NCI-H187 (cell line): ENCODE data around the gene WDR90.

Experiments
- DNase-seq, 2 experiments: peaks; one replicate each; lab custom pipeline; 2025; lab: John Stamatoyannopoulos, UW

Gene WDR90

GRCh38 chr16:626787-627453 lies 22.2 kb upstream of the WDR90 start:
- DNase-seq, result no peak

GRCh38 chr16:627454-628239 lies 21.5 kb upstream of the WDR90 start:
- no peak for DNase-seq

GRCh38 chr16:628321-629061 lies 20.7 kb upstream of the WDR90 start:
- no peak for DNase-seq

DNA sequence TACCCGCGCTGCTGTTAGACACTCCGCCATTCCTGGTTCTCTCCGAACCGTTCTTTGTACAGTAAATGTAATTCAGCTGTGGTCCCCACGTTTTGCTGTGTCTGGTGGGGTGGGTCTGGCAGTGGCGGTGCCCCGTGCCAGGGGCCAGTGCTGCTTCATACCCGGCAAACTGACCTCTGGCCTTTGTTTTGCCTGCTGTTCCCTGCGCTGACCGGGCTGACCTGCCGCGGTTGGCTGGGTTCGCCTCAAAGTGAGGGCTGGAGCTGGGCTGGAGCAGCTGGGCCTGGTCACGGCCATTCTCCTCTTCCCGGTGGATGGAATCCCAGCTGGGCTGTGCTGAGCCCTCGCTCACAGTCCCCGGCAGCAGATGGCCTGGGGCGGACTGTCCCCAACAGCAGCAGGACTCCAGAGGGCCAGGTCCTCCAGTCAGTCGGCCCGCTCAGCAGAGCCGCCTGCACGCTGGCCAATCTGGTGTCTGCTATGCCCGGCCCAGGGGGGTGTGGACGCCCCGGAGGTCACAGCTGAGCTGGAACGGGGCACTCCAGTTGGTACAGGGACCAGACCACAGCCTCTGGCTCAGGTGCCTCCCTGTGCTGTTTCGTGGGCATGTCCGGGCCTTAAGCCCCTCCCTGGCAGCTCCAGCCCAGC lies 19.9 kb upstream of the WDR90 start:
- no peak for DNase-seq

DNA sequence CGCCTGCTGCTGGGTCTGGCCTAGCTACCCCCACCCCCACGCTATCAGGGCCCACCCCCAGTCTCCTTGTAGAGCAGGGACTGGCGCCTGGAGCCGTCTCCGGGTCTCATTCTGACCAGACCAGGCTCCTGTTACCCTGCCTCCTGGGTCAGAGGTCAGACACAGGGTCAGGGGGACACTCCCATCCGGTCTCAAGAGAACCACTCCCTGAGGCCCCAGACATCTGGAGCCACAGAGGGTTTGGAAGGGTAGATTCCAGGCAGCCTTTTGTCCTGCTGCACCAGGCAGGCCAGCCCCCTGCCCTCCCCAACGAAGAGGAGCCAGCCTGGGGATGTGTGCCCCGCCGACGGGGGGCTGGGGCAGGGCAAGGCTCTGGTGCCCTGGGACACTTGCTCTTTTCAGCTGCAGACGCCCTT lies 19.3 kb upstream of the WDR90 start:
- DNase-seq, result no peak

DNA sequence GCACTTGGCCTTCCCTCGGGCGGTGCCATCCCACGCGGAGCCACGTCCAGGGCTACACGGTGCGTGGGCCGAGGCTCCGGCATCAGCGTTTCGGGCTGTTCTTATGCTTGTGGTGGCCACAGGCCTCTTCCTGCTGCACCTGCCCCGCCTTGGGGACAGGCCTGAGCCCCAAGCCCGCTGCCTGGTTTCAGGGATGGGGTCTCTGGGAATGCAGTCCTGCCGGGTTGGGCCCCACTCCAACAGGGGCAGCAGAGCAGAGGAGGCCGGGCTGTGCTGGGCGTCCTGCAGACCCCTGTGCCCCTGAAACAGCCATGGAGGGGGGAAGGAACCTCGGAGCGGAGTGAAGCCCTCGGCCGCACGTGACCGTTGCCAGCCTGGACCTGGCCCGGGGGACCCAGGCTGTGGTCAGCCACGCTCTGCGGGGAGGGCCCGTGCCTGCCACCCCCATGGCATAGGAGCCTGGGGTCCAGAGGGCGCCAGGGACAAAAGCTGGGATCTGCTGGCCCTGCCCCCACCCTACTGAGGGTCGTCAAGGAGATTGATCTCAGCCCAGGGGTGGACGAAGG lies 18.8 kb upstream of the WDR90 start:
- no peak for DNase-seq

GRCh38 chr16:630815-631405 lies 18.3 kb upstream of the WDR90 start, which contains the start of gene WFIKKN1:
TSS of gene WFIKKN1 (plus strand) at chr16:630985. CDS start at chr16:631254, 269 bp downstream.
- DNase-seq, result no peak

GRCh38 chr16:631808-632358 lies 17.3 kb upstream of the WDR90 start:
- no peak for DNase-seq

DNA sequence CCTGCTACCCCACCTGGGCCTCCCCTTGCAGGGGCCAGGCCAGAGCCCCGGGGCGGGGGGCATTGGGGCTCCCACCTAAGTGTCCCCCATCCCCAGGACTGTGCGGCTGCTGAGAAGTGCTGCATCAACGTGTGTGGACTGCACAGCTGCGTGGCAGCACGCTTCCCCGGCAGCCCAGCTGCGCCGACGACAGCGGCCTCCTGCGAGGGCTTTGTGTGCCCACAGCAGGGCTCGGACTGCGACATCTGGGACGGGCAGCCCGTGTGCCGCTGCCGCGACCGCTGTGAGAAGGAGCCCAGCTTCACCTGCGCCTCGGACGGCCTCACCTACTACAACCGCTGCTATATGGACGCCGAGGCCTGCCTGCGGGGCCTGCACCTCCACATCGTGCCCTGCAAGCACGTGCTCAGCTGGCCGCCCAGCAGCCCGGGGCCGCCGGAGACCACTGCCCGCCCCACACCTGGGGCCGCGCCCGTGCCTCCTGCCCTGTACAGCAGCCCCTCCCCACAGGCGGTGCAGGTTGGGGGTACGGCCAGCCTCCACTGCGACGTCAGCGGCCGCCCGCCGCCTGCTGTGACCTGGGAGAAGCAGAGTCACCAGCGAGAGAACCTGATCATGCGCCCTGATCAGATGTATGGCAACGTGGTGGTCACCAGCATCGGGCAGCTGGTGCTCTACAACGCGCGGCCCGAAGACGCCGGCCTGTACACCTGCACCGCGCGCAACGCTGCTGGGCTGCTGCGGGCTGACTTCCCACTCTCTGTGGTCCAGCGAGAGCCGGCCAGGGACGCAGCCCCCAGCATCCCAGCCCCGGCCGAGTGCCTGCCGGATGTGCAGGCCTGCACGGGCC lies 16.5 kb upstream of the WDR90 start:
- DNase-seq, result no peak

GRCh38 chr16:633336-634050 lies 15.7 kb upstream of the WDR90 start:
- DNase-seq, result no peak

DNA sequence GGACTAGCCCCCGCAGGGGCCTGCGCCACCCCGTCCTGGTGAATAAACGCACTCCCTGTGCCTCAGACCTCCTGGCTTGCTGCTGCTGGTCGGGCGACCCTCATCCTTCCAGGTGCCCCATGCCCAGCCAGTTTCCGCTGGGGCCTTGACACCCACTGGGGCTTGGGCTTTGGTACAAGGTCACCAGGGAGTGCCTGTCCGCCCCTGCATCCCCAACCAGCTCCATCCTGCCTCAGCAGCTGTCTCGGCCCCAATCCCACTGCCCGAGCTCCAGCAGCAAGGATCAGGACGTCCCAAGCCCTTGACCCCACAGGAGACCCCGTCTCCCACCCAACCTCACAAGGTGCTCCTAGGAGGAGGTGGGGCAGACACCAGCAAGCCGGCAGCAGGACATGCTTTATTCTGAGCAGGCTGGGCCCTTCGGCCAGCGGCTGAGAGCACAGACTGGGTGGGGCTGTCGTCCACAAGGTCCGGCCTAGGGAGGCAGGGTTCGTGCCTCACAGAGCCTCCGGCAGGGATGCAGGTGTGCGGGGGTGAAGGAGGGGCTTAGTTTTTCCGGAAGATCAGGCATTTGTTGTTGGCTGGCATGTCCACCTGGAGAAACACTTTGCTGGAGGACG lies 15.0 kb upstream of the WDR90 start:
- DNase-seq, result no peak

- no peak for DNase-seq
Observed at GRCh38 chr16:634996-635395, 14.2 kb upstream of the WDR90 start.

DNA sequence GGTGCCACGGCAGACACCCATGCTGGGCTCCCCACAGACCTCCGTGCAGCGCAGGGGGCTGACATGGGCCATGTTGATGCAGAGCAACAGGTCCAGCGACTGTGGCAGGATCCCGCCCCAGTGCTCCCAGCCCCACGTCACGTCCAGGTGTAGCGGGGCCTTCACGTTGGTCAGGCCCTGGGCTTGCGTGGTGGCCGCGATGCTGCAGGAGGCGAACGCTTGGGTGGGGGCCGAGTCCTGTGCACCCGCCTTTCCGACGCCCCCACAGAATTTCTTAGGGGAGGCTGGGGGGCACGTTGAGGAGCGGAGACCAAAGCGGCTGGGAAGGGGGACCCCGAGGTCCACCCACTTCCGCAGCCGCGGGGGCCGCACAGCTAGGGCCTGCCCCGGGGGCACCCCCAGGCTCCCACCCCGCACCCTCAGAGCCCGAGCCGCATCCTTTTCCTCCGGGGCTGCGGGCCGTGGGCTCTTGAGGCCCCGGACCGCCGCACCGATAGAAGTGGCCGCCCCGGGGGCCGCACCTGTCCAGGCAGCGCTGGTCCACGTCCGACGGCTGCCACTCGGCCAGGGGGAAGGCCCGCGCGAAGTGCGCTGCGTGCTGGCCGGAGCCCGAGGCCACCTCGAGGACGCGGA lies 13.5 kb upstream of the WDR90 start:
- no peak for DNase-seq

DNA sequence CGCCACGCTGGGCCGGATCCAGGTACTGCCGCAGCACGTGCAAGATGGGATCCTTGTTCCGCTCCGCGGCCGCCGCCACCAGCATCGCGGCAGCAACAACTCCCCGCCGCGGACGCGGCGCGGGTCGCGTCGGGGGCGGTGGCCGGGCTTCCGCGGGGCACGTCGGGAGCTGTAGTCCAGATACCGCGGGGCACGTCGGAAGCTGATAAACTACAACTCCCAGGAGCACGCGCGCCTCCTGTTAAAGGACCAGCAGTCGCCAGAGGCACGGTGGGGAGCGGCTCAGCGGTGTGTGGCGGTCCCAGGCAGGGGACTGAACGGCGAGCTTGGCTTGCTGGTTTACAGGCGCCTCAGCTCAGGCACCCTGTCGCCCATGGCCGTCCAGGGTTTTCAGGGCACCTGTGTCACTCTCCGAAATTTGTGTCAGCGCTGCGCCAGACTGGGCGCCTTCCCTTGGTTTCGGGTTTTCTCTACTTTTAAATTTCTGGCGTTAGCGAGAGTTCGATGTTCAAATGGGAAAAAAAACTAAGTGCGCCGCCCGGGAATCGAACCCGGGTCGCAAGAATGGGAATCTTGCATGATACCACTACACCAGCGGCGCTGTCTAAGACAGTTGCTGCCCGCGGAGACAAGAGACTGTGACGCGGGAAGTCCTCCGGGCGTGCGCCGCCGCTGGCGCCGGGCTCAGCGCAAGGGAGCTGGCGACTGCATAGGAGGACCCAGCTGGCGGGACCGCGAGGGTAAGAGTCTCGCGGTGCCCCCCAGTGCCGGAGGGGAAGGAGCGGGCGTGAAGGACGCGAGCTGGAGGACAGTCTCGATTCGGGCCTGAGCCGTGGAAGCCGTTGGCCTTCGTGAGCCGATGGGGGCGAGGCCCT lies 12.7 kb upstream of the WDR90 start, which contains the start of gene METTL26:
Gene METTL26, minus strand, starts transcription at position 100 of the 875 bp plus-strand sequence. Its CDS starts 15 bp downstream, at position 85.
- DNase-seq, result peak; percentile 95 to 96

DNA sequence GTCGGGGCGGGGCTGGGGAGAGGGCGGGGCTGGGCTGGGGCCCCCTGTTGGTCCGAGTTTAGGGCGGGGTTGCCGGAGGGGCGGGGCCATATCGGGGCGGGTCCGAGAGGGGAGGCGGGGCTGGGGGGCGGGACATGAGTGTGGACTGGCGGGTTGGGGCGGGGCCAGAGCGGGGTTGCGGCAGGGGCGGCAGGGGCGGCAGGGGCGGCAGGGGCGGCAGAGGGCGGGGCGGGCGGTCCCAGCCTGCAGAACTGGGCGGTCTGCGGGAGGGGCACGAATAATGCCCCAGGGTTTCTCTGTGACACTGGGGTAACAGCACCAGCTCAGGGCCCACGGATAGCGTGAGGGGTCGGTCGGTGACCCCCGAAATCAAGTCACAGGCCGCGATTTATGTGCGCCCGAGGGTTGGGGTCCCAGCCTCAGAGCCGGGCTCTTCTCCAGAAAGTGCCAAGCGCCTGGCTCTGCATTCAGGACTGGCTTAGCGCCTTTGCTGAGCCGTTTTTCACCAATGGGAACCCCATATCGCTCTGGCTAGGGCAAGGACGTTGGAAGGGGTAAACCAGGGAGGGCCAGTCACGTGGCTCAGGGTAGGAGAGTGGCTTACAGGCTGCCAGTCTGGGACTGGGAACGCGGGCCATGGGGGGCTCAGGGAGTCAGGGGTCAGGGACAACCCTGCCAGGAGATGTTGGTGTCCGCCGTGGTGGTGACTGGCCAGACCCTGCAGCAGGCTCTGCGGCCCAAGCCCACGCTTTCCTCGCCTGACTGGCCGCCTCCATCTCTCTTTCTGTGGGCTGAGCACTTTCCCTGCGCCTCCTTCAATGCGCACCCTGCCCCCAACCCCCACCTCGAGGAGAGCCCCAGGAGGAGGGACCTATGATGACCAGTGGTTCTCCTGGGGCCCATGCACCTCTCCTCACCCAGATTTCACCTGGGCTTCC lies 11.8 kb upstream of the WDR90 start:
- DNase-seq, result peak in 1 of 2 experiments; percentile 94

DNA sequence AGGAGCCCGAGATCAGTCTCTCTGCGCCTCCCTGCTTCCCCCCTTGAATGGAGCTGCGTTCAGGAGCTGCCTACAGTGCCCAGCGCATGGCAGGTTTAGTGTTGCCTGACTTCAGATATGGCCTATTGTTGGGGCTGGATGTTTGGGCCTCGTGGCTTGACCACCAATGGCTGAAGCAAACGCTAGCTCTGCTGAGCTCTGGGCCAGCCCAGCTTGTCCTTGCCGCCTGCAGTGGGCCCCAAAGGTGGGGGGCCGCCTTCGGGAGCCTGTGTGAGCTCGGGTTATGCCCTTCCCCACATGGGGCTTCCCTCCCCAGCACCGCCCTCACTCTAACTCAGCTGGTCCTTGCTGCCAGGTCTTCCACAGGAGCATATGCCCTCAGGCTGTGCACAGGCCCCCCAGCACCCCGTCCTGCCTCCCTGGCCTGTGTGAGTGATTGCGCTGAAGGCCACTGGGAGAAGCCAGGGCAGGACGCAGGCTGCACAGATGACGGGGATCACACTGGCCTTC lies 11.1 kb upstream of the WDR90 start:
- no peak for DNase-seq
